GM23338 (cell line): ENCODE results near the gene WWP2. TPM values are rescaled to one million over a fixed set of nuclear protein-coding genes. Genes with fewer than 3 reads are reported as not detected.

Source experiments
- ATAC-seq: fragments of 200-7000 bp; cut with Tn5 transposase; 3 replicates; pipeline ENCODE4 v1.9.1; 2020
- DNase-seq: peaks from one replicate; pipeline ENCODE4 v3.0.0-alpha.2; 2015; ENCODE audit warnings: low spot score
- H2AFZ ChIP-seq: fragments of 200-600 bp; sonication (generic); 2 replicates; pipeline ENCODE4 v1.8.0; 2016; ENCODE audit warnings: antibody characterized with exemption, mild to moderate bottlenecking, moderate library complexity
- H3F3A ChIP-seq: fragments of 200-600 bp; sonication (generic); replicated peaks from 2 replicates; pipeline ENCODE4 v1.8.0; 2017; ENCODE audit warnings: antibody characterized with exemption, mixed run types, low read depth
- H3K27ac ChIP-seq: fragments of 200-600 bp; sonication (generic); 2 replicates; pipeline ENCODE4 v1.6.1; 2016; ENCODE audit warnings: low read depth
- H3K27me3 ChIP-seq: fragments of 200-600 bp; sonication (generic); 2 replicates; pipeline ENCODE4 v1.8.0; 2016; ENCODE audit warnings: mild to moderate bottlenecking, mixed run types, moderate library complexity; ENCODE audit not compliant: insufficient read depth
- H3K36me3 ChIP-seq: fragments of 200-600 bp; sonication (generic); 2 replicates; pipeline ENCODE4 v1.8.0; 2016; ENCODE audit warnings: mild to moderate bottlenecking; ENCODE audit not compliant: insufficient read depth
- H3K4me1 ChIP-seq: fragments of 200-600 bp; sonication (generic); 2 replicates; pipeline ENCODE4 v1.8.0; 2016; ENCODE audit warnings: mild to moderate bottlenecking, moderate library complexity; ENCODE audit not compliant: insufficient read depth
- H3K4me2 ChIP-seq: fragments of 200-600 bp; sonication (generic); 2 replicates; pipeline ENCODE4 v1.7.1; 2017; ENCODE audit warnings: mixed run types
- H3K4me3 ChIP-seq: fragments of 200-600 bp; sonication (generic); 2 replicates; pipeline ENCODE4 v1.6.1; 2016; ENCODE audit warnings: mixed run types
- H3K79me2 ChIP-seq: fragments of 200-600 bp; sonication (generic); replicated peaks from 2 replicates; pipeline ENCODE4 v1.8.0; 2017; ENCODE audit warnings: mild to moderate bottlenecking; ENCODE audit not compliant: insufficient read depth
- H3K9me2 ChIP-seq: fragments of 200-600 bp; sonication (generic); 2 replicates; pipeline ENCODE4 v1.8.0; 2017; ENCODE audit not compliant: insufficient read depth
- H4K20me1 ChIP-seq: fragments of 200-600 bp; sonication (generic); replicated peaks from 2 replicates; pipeline ENCODE4 v1.8.0; 2017; ENCODE audit warnings: mild to moderate bottlenecking; ENCODE audit not compliant: insufficient read depth
- H3K27ac Mint-ChIP-seq: 2 replicates; pipeline ENCODE4 v1.8.0; 2020; ENCODE audit warnings: inconsistent platforms, mild to moderate bottlenecking, moderate library complexity, mixed read lengths
- H3K27me3 Mint-ChIP-seq: 3 replicates; pipeline ENCODE4 v1.8.0; 2022; ENCODE audit warnings: low read depth, mild to moderate bottlenecking, moderate library complexity, mixed read lengths, inconsistent platforms; ENCODE audit not compliant: insufficient read depth, poor library complexity
- H3K36me3 Mint-ChIP-seq: 3 replicates; pipeline ENCODE4 v1.8.0; 2021; ENCODE audit warnings: low read depth, mild to moderate bottlenecking, inconsistent platforms, moderate library complexity, mixed read lengths
- H3K4me1 Mint-ChIP-seq: 3 replicates; pipeline ENCODE4 v1.8.0; 2020; ENCODE audit warnings: mild to moderate bottlenecking, inconsistent platforms, mixed read lengths
- H3K4me3 Mint-ChIP-seq: 3 replicates; pipeline ENCODE4 v1.8.0; 2021; ENCODE audit warnings: moderate library complexity, mild to moderate bottlenecking, inconsistent platforms, mixed read lengths
- H3K9me3 Mint-ChIP-seq: 3 replicates; pipeline ENCODE4 v1.8.0; 2020; ENCODE audit warnings: moderate library complexity, mild to moderate bottlenecking, inconsistent platforms, mixed read lengths
- CREB1 ChIP-seq: fragments of 250-450 bp; sonication (Bioruptor Pico); IDR thresholded peaks from 2 replicates; pipeline ENCODE4 v1.5.0; 2020; ENCODE audit warnings: low read depth, mild to moderate bottlenecking, moderate library complexity
- CTCF ChIP-seq, 2 experiments: fragments of 200-600 bp in 1 of 2; sonication (generic) in 1 of 2; conservative IDR thresholded peaks; 2 replicates each; pipeline versions ENCODE4 v1.5.1 to v1.6.1; 2016 to 2017; ENCODE audit warnings: antibody characterized with exemption in 2 of 2, low read depth in 2 of 2, mild to moderate bottlenecking in 2 of 2, moderate library complexity in 1 of 2
- ETS1 ChIP-seq: IDR thresholded peaks from 2 replicates; pipeline ENCODE4 v1.6.1; 2016; ENCODE audit warnings: antibody characterized with exemption
- EZH2 ChIP-seq: fragments of 200-600 bp; sonication (generic); IDR thresholded peaks from one replicate; pipeline ENCODE4 v1.8.0; 2017; ENCODE audit warnings: antibody characterized with exemption, mild to moderate bottlenecking, low read depth; ENCODE audit not compliant: unreplicated experiment
- EZH2phosphoT487 ChIP-seq: fragments of 200-600 bp; sonication (generic); IDR thresholded peaks from one replicate; pipeline ENCODE4 v1.8.1; 2018; ENCODE audit warnings: antibody characterized with exemption; ENCODE audit not compliant: unreplicated experiment
- JUNB ChIP-seq: IDR thresholded peaks from one replicate; pipeline ENCODE4 v1.6.1; 2016; ENCODE audit warnings: antibody characterized with exemption; ENCODE audit not compliant: unreplicated experiment
- NANOG ChIP-seq: IDR thresholded peaks from 2 replicates; pipeline ENCODE4 v1.6.1; 2016; ENCODE audit warnings: antibody characterized with exemption, borderline replicate concordance
- POLR2AphosphoS5 ChIP-seq: IDR thresholded peaks from 2 replicates; pipeline ENCODE4 v1.6.1; 2016; ENCODE audit warnings: antibody characterized with exemption, low read depth
- REST ChIP-seq: IDR thresholded peaks from one replicate; pipeline ENCODE4 v1.6.1; 2018; ENCODE audit warnings: antibody characterized with exemption; ENCODE audit not compliant: unreplicated experiment
- STAT1 ChIP-seq: IDR thresholded peaks from one replicate; pipeline ENCODE4 v1.6.1; 2016; ENCODE audit warnings: antibody characterized with exemption; ENCODE audit not compliant: unreplicated experiment
- ZNF114 ChIP-seq: fragments of 250-450 bp; sonication (Bioruptor Pico); IDR thresholded peaks from 2 replicates; pipeline ENCODE4 v1.5.0; 2020; ENCODE audit warnings: mild to moderate bottlenecking, moderate library complexity
- ZNF462 ChIP-seq: fragments of 250-450 bp; sonication (Bioruptor Pico); IDR thresholded peaks from 2 replicates; pipeline ENCODE4 v1.5.0; 2020; ENCODE audit warnings: mild to moderate bottlenecking, moderate library complexity
- polyA plus RNA-seq: library from polyadenylated mRNA; unstranded; fragments of >200 nt; fragmentation: Nextera tagmentation; extraction: Ambion mirVana; gene quantifications from 2 replicates; pipeline ENCODE4 v1.2.1, GENCODE V29; 2016
- total RNA-seq: library from RNA; depleted of rRNA; stranded (reverse); fragments of >200 nt; shearing (Covaris generic); gene quantifications from 2 replicates; pipeline ENCODE4 v1.2.3, GENCODE V29; 2014

The WWP2 gene
- total and polyA plus RNA-seq, 2 experiments from 2014 or later = 12.3 to 35.5 TPM

GRCh38 chr16:69745959-69746358, 16.2 kb upstream of the WWP2 start:
- Histone ChIP-seq H4K20me1 (peaks cover 30% of the 10 kb centered on the region), H3K4me2 (no peak overlapping the region), H3K9me2 (no peaks in the 10 kb centered on the region), H3K27ac (no peak overlapping the region), H3K36me3 (peaks cover 86% of the 10 kb centered on the region), H3K27me3 (no peaks in the 10 kb centered on the region), H3K4me1 (no peaks in the 10 kb centered on the region), H2AFZ (no peak overlapping the region), H3K4me3 (no peak overlapping the region), H3F3A (peaks cover 14% of the 10 kb centered on the region; the same call in 1 of the 2 replicates), H3K79me2 (peaks cover 22% of the 10 kb centered on the region)
- H3K27ac Mint-ChIP-seq = no peak overlapping the region; the same call in 1 of the 2 replicates
- no peak for ATAC-seq
- no peak overlapping the region for H3K4me3 Mint-ChIP-seq
- no peaks in the 10 kb centered on the region for H3K9me3 Mint-ChIP-seq
- no peak for DNase-seq
- TF ChIP-seq ZNF114 (CRISPR knock-in tag) (no peak), REST (no peak), EZH2 (no peak), STAT1 (no peak), CTCF (conservative IDR thresholded peaks at IDR 0.05; ENCODE audit: low read depth in 2 of 2) (no peak), ETS1 (no peak), NANOG (no peak), EZH2phosphoT487 (no peak), ZNF462 (CRISPR knock-in tag) (no peak), POLR2AphosphoS5 (no peak), JUNB (no peak), CREB1 (CRISPR knock-in tag) (no peak)
- peaks cover 94% of the 10 kb centered on the region for H3K36me3 Mint-ChIP-seq
- peaks cover 2% of the 10 kb centered on the region for H3K27me3 Mint-ChIP-seq
- H3K4me1 Mint-ChIP-seq = no peaks in the 10 kb centered on the region
